Astrocyte of the spinal cord (primary cell): ENCODE results near the gene SLC2A11.

Experiments used
- DNase-seq: peaks from one replicate; pipeline ENCODE4 v3.0.0; 2011; ENCODE audit warnings: low read depth, low spot score
- H3K4me3 ChIP-seq: 2 replicates; pipeline ENCODE4 v1.5.1; 2011; ENCODE audit warnings: low read depth, mild to moderate bottlenecking, low read length, moderate library complexity
- CTCF ChIP-seq: IDR thresholded peaks from 2 replicates; pipeline ENCODE4 v1.5.1; 2012; ENCODE audit warnings: low read depth, mild to moderate bottlenecking, low read length, inconsistent platforms
- in situ Hi-C: cut with HindIII; loops from 2 replicates; pipeline ENCODE4 v1.10.0; 2017; ENCODE audit warnings: low sequenced_read_pairs

SLC2A11 gene

GRCh38 chr22:23889620-23890019 is 31.9 kb downstream of the SLC2A11 start:
- no peak for TF ChIP-seq CTCF
- in situ Hi-C loops, result no loop called here
- H3K4me3 ChIP-seq, result no peak overlapping the region
- no peak for DNase-seq

DNA sequence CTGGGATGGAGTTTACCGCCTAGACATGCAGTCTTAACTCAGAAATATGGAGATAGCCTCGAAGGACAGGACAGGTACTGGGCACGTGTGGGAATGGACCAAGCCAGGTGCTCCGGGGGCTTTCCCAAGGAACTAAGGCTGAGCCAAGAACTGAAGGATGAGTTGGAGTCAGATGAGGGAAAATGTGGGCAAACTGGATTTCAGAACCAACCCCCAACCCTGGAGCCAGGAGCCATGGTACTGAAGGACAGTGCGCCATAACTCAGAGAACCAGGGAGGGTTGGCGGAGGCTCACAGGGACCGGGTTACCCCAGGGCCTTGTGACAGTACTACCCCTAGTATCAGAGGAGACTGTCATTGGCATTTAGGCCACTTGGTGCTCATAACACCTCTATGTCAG is 34.1 kb downstream of the SLC2A11 start:
- TF ChIP-seq CTCF, result no peak
- no peak overlapping the region for H3K4me3 ChIP-seq
- in situ Hi-C loops, result no loop called here
- DNase-seq, result no peak

DNA sequence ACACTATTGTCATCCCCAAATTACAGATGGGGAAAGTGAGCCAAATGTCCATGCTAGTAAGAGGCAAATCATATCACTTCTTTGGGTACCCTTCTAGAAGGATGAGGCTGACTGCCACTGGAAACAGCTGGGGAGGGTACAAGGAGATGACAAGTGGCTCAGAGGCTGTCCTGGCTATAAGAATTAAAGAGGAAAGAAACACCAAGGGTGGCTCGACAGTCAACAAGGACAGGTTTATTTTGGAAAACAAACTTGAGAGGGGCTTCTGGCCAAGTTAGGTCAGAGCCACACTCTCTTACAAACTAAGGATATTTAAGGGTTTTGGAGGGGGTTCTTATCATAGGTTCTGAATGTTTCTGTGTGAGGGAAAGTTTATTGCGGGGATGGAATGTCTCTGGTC is 34.5 kb downstream of the SLC2A11 start:
- no peak overlapping the region for H3K4me3 ChIP-seq
- TF ChIP-seq CTCF, result no peak
- DNase-seq, result no peak
- in situ Hi-C loops, result no loop called here

GRCh38 chr22:23892706-23893105 is 35.0 kb downstream of the SLC2A11 start:
- no peak for TF ChIP-seq CTCF
- in situ Hi-C loops, result no loop called here
- DNase-seq, result no peak
- no peak overlapping the region for H3K4me3 ChIP-seq

DNA sequence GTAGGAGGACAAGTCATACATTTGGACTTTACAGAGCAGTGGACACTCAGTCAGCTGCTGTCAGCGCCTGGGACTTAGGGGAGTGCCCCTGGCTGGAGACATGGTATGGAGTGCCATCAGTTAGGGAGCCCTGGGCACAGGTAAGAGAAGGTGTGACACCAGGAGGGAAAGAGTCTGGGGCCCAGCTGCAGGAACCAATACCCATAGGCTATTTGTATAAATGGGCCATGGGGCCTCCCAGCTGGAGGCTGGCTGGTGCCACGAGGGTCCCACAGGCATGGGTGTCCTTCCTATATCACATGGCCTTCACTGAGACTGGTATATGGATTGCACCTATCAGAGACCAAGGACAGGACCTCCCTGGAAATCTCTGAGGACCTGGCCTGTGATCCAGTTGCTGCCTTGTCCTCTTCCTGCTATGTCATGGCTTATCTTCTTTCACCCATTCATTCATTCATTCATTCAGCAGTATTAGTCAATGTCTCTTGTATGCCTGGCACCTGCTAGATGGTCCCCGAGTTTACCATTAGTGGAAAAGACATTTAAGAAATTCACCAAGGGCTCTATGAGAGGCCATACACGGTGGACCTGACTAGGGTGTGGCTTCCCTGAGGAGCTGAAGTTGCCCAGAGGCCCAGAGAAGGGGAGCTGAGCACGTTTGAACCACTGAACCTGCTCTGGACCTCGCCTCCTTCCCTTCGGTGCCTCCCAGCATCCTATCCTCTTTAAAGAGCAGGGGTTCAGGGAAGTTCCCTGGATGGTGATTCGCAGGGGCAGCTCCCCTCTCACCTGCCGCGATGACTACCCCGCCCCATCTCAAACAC is 35.7 kb downstream of the SLC2A11 start:
- no peak for DNase-seq
- no peak for TF ChIP-seq CTCF
- peak overlapping the region; percentile 81 for H3K4me3 ChIP-seq
- in situ Hi-C loops, result no loop called here

DNA sequence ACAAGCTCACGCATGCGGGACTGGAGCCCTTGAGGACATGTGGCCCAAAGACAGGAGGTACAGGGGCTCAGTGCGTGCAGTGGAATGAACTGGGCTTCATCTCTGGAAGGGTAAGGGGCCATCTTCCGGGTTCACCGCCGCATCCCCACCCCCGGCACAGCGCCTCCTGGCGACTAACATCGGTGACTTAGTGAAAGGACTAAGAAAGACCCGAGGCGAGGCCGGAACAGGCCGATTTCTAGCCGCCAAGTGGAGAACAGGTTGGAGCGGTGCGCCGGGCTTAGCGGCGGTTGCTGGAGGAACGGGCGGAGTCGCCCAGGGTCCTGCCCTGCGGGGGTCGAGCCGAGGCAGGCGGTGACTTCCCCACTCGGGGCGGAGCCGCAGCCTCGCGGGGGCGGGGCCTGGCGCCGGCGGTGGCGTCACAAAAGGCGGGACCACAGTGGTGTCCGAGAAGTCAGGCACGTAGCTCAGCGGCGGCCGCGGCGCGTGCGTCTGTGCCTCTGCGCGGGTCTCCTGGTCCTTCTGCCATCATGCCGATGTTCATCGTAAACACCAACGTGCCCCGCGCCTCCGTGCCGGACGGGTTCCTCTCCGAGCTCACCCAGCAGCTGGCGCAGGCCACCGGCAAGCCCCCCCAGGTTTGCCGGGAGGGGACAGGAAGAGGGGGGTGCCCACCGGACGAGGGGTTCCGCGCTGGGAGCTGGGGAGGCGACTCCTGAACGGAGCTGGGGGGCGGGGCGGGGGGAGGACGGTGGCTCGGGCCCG is 36.5 kb downstream of the SLC2A11 start, which contains the start of gene MIF:
Gene MIF, plus strand, starts transcription at position 439 of the 765 bp plus-strand sequence. Its CDS starts 92 bp downstream, at position 531.
- peak within 1 kb of the TSS; percentile 81 for H3K4me3 ChIP-seq
- peak; percentile 96 for DNase-seq
- in situ Hi-C loops, result no loop called here
- peak; percentile 87 for TF ChIP-seq CTCF
